ENCODE data around the gene KCNJ6.
"Not testable (repeated sequence)": the region's sequence is repeated elsewhere in the genome, so short reads cannot be mapped to it uniquely, and the experiment has no call there.

Gene KCNJ6

DNA sequence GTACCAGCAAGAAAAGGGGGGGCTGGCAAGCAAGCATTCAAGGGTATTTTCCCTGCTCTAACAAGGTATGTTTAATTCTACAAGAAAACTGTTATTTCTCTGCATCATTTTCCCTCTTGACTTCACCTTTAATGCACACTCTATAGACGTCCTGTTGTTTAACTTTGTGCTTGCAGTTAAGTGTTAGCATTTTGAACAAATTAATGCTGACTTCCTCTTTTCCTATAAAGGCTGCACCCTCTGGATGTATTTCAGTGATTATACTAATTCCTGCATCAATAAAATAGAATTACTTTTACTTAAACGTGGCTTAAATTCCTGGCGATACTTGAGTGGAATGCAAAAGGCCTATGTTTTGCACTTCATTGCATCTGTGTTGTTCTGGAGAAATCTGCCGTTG is 183.3 kb downstream of the KCNJ6 start:
- no peak for DNase-seq (ENCODE audit: low read depth in 2 of 2)

DNA sequence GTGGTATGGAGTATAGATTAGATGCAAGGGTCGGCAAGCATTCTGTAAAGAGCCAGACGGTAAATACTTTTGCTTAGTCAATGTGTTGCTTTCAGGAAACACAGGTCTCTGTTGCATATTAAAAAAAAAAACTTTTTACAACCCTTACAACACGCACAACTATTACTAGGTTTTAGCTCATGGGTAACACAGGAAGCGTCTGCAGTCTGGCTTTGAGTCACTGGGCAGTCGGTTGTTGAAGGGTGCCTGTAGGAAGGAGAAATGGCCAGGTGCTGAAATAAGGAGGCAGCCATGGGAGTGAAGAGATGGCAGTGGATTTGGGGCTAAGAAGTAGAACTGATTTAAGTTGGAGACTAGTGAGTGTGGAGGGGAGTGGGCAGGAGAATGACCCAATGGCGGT is 192.1 kb downstream of the KCNJ6 start:
- no peak for DNase-seq (ENCODE audit: low read depth in 2 of 2)

DNA sequence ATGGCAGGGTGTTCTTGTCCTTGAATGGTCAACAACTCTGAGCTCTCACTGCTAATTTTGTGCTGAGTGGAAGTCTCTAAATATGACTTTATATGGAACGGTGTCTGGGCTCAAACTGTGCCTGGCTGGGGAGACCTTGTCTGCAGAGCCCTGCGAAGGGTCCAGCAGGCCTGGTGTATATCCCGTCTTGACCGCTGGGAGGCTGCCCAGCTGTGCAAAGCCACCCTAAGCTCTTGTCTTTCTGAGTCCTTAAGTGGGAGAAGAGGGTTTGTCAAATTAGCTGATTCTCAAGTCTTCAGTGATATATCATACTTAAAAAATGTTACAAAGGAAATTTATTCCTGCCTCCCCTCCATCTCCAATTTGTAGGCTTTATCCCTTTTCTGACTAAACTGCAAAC is 198.7 kb downstream of the KCNJ6 start:
- DNase-seq (ENCODE audit: low read depth in 2 of 2): no peak

DNA sequence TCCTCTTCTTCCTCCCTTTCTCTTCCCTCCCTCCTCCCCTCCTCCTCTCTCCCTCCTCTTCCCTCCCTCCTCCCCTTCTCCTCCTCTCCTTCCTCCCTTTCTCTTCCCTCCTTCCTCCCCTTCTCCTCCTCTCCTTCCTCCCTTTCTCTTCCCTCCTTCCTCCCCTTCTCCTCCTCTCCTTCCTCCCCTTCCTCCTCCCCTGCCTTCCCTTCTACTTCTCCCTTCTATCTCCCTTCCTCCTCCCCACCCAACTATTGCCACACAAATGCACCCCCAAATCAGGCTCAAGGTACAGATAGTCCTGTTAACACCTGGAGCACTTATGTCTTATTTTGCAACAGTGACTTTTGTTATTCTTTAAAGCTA is 203.7 kb downstream of the KCNJ6 start:
- DNase-seq (ENCODE audit: low read depth in 2 of 2): not testable (repeated sequence)

DNA sequence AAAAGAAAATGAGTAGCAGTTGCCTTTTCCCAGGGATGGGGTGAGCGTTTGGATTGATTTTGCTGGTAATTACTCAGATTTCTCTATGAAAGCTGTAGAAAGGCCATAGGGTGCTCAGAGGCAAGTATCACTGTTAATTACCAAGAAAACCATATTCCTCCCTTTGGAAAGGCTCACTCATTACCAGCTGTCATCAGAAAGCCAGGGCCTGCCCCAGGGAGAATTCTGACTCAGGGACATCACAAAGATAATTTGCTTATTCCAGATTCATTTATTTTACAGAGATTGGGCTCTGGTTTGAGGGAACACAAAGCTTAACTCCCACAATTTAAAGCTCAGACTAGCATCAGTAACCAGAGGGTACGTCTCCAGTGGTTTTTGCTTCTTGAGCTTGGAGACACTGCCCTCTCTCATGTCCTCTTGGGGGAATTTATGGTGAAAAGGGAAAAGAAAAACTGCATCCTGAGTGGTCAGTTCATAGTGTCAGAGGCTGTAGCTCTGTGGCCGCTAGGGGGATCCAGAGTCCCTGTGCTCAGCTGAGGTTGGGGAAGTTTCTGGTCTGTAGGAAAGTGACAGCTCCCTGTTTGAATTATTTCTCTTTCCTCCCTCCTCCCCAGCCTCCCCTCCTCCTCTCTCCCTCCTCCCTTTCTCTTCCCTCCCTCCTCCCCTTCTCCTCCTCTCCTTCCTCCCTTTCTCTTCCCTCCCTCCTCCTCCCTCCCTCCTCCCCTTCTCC is 204.3 kb downstream of the KCNJ6 start:
- DNase-seq (ENCODE audit: low read depth in 2 of 2): peak in 1 of 2 donors; percentile 19

DNA sequence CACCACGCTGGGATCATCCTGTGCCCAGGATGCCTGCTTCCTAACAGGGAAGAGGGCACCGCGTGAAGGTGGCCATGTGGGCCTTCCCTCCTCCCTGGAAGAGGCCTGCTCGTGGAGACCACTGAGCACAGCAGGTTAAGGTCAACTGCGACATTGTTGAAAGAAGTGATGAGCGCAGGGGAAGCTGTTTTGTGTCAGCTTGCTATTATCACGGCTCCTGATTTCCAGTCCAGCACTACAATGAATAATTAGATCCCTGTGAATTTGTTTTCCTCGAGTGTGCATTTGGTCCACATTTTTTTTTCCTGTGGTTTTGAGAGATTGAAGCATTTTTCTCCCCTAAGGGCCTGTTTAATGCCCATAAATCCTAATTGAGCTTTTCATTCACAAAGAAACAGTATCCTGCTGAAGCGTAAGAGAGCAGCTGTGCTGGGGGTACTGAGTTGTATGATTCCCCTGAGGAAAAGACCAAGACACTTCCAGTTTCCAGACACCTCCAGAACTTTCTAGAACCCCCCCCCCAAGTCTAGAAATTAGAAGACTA is 204.9 kb downstream of the KCNJ6 start:
- DNase-seq (ENCODE audit: low read depth in 2 of 2): no peak

DNA sequence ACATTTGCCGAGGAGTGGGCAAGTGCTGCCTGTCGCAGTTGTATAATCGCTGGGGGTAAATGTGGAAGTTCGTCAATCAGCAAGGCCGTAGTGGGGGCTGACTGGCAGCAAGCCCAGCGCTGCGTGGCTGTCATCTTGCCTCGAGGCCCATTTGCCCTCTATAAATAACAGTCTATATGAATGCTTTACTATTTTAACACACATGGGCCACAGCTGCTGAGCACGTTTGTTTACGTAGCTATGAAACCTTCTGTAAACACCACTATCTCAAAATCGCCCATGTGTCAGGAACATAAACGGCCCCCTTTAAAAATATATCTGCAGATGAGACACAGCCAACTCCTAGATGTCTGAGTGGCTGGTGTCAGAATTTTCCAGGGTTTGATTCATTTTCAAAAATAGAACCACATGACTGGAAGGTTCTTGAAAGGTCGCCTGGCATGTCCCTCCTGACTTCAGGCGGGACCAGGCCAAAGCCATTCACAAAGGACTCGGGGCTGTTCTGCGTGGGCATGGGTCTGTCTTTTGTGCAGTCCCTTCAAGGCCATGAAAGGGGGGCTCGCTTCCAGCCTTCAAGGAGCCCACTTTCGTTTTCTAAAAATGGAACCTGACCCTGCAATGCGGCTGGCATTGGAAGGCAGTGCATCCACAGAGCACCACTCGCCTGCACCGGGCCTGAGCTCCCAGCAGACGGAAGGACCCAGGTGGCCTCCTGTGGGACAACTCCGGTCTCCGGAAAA is 205.5 kb downstream of the KCNJ6 start:
- no peak for DNase-seq (ENCODE audit: low read depth in 2 of 2)

DNA sequence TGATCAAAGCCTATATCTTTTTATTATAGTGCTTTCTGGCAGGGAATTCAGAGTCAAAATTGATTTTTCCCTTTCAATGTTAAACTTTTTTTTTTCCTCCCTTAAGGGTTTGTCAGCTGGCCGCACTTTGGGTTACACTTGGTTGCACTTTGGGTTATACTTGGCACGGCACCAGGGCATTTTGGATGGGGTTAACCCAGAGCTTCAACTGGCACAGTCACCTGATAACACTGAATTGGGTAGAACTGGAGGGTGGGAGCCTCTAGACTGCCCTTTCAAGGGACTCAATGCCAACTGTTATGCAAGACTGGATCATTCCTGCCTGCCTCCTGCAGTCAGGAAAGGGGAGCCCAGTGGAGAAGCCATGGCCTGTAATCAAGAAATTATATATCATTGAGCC is 211.5 kb downstream of the KCNJ6 start:
- no peak for DNase-seq (ENCODE audit: low read depth in 2 of 2)

DNA sequence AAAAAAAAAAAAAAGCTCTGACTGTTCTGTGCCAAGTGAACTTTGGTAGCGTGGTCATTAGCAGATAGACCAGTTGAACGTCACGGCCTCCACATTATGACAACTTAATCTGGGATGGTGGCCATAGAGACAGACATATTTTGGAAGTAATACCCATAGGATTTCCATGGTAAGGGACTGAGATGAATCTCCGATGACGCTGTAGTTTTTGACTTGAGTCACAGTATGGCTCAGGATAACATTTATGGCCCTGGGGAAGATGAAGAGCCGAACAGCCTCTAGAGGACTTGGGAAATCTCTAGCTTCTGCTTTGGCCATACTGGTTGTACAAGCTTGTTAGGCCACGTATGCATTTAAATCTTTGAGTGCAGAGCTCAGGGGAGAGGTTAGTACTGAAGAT is 214.0 kb downstream of the KCNJ6 start:
- no peak for DNase-seq (ENCODE audit: low read depth in 2 of 2)

DNA sequence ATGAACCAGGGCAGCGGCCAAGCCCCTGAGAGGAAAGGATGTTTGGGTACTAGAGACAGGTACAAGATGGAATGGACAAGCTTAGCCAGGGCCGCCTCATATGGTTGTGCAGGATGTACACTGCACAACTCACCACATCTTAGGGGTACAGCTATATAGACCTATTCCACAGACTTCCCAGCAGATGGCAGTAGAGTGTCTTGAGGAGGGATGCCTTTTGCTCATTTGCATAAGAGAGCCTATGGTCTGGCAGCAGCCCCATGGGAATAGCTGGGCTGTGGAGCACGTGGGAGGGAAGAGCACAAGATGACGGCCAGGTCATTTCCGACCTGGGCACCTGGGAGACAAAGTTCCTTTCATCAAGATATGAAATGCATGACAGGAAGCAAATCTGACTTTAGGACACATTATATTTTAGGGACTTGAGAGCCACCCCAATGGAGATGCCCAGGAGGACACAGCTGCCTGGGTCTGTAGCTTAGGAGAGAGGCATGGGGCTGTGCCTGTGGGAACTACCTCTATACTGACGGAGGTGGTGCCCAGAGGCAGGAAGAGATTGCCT is 215.5 kb downstream of the KCNJ6 start:
- DNase-seq (ENCODE audit: low read depth in 2 of 2): peak in 1 of 2 donors; percentile 1

DNA sequence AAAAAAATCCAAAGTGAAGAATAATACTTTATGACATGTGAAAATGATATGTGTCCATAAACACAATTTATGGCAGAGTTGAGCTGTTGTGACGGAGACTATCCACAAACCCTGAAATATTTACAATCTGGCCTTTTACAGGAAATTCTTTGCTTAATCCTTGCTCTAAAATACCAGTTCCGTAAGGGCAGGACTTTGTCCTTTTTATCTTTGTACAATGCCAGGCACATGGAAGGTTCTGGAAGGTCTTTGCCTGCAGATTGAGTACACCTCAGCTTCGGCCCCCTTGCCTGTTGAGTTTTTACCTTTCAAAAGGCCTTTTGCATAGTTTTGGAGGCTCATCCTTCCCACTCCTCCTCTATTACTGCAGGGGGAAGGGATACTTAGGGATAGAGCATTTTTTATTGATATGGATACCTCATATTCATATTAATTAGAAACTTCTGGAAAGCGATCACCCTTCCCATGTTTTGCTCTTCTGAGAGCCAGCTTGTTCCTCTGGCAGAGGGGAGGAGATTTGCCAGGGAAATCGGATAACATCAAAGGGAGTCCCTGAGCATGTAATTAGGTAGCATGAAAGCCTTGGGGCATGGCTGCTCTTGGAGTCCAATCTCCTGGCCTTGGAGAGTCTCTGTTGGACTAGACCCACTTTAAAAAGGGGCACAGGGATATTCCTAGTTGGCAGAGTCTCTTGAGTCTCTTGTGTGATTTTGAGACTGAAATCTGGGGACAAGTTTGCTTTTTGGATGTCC is 217.1 kb downstream of the KCNJ6 start:
- DNase-seq (ENCODE audit: low read depth in 2 of 2): no peak

DNA sequence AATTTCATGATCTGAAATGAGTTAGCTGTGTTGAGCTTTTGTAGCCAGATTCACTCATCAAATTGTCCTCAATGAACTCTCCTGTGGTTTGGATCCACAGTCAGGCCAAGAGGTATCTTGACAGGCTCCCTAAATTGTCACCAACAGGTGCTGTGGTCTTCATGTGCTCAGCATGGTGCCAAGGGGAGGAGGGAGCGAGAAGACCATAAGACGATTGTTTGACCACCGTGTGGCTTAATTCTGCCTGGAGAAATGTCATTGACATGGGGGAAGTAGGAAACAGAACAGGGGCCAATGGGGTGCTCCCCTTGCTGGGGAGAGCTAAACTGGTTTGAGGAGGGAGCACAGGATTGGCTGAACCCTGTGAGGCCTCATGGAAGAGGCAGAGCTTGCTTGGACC is 219.3 kb downstream of the KCNJ6 start:
- no peak for DNase-seq (ENCODE audit: low read depth in 2 of 2)

DNA sequence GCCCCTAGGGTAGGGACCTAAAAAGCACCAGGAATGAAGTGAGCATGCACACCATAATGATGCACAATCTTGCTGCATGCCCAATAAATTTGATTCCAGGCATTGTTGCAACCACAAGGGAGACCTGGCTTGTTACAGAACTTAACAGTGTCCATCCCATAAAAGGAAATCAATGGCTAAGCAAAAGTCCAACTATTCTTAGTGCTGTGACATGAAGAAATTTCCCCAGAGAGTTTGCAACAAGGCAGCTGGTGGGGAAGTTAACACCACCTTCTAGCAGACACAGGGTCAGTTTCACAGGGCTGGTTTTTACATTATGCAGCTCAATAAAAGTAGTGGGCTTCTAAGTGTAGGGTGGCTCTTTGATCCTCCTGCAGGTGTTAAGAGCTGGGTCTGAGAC is 221.1 kb downstream of the KCNJ6 start:
- no peak for DNase-seq (ENCODE audit: low read depth in 2 of 2)

DNA sequence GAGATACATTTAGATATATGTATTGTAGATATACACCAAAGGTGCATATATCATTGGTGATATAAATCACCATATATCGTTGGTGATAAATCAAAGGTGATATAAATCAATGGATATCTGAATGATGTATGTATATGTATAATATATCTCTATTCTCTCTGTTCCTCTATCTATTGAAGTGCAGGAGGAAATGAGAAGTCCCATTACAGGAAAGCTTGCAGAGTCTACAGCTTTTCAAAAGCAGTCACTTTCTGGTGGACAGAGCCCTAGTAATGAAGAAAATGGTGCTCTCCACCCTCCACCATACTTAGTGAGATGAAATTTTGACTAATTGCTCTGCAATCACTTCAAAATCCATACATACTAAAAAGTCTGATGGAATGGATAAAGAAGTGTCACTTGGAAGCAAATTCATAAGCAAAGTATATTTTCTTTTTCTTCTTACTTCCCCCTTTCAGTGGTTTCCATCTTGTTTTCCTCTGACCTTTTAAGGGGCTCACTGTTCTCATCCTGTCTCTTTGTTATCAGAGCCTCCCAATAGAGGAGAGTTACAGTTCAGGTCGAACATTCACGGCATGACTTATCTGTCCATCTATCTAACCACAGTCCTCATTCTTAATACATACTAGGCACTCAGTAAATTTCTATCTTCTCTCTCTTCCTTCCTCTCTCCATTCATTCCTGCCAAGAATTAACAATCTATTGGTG is 227.2 kb downstream of the KCNJ6 start:
- DNase-seq (ENCODE audit: low read depth in 2 of 2): no peak

DNA sequence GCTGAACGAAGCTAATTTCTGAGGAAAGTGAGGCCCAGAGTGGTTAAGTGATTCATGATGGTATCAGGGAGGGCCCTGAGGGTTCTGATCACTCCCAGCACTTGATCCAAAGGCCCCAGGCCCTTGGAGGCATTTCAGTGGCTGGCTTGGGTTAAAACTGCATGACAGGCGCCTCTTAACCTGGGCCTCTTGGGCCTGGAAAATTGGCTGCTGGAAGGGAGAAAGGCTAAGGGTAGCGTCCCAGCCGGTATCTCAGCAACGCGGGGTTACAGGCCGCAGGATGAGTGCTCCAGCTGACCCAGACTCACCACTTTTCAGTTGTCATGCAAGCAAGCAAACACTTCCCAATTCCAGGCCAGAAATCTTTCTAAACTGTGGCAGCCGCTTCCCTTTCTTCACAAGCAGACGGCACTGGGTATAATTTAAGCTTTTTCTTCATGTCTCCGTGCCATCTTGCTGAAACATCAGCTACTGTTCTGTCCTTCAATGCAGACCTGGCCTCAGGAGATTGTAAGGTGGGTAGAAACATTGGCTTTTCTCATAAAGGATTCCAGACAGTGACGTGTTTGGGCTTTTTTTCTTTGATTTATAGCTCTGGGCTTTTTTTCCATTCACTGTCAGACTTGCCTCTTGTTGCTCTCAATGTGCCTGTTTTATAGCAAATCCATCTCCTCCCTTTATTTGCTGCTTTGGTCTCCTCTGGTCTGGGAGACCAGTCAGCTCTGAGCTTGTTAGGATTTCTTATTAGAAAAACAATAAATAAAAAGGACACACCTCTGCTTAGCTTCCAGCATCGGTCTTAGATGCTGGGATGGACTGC is 229.1 kb downstream of the KCNJ6 start:
- DNase-seq (ENCODE audit: low read depth in 2 of 2): no peak

DNA sequence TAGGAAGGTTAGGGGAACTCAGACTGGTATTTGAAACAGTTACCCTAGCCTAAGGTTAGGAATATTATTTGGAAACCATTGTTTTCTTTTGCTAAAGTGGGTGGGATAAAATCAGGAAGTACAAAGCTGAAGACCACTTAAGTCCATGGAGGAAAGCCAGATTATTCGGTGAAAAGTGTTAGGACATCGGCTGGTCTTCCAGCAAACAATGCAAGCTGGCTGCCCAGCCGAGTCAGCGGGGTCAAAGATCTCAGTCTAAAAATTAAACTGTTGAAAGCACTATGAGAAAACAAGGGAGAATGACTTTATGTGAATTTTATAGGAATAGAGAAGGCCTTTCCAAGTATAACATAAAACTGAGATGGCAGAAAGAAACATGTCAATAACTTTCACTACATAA is 231.7 kb downstream of the KCNJ6 start:
- no peak for DNase-seq (ENCODE audit: low read depth in 2 of 2)

DNA sequence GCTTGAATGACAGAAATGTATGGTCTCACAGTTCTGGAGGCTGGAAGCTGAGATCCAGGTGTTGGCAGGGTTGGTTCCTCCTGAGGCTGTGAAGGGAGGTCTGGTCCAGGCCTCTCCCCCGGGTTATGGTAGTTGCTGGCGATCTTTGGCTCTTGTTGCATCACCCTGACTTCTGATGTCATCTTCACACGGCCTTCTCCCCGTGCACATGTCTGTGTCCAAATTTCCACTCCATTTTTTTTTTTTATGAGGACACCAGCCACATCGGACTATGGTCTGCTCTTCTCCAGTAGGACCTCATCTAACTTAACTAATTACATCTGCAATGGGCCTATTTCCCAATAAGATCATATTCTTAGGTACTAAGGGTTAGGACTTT is 232.2 kb downstream of the KCNJ6 start:
- DNase-seq (ENCODE audit: low read depth in 2 of 2): no peak

DNA sequence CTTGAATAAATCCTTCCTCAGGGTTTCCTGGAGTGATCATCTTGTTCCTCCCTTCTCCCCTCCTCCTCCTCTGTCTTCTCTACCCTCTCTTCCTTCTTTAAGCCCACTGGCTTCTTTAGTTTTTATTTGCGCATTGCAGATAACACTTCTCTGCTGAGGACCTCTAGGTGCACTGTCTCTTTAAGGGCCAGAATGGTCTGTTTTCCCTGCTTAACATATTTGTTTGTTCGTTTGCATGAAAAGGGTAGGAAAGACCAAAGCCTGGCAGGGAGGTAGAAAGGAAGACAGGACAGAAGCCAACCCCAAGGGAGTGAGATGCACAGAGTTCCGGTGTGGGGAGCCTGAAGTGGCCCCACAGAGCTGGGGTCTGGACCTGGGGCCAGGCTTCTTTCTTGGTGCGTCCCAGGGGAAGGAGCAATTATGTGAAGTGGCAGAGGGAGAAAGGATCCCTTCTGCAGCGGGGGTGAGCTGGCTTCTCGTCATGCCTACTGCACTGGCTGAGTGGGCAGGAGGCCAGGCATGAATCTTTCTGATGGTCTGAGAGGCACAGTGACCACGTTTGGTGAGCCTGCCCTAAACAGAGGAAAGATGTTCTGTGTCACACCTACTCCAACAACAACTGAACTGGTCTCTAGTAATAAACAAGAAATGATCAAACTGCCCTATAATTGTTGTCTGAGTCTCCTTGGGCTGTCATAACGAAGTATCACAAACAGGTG is 232.7 kb downstream of the KCNJ6 start:
- no peak for DNase-seq (ENCODE audit: low read depth in 2 of 2)

DNA sequence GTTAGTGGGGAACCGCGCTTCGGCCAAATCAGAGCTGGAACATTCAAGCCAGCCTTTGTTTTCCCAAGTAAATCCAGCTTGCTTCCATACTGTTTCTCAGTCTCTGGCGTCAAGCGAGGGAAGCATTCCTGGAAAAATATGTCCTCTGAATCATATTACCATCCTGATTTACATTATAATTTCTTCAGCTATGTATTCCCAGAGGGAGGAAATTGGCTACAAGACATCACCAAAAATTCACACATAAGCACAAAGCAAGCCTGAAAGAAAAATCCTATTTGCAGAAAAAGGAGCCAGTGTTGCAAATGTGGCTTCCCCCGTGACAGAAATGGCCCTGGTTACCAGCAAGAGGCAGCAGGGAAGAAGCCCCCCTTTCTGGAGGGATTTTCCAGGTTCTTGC is 233.3 kb downstream of the KCNJ6 start:
- DNase-seq (ENCODE audit: low read depth in 2 of 2): no peak

DNA sequence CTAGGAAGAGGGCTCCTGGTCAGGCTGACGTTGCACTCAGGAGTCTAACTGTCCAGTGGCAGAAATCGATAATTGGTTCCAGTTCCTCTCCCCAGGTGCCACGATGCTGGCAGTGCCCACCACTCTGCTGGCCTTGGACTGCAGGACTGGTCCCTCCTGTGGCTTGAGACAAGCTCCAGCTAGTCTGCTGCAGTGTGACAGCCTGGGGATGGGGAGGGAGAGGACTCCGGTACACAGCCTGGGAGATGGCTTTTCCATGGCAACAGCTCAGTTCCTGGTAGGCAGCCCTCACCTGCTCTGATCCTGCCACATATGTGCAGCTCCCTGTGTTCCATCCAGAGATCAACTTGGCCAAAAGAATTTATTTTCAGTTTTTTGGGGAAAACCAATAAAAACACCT is 239.3 kb downstream of the KCNJ6 start:
- no peak for DNase-seq (ENCODE audit: low read depth in 2 of 2)
